Neutrophil (primary cell): ENCODE results near the gene PPP1R3E.
A peak's percentile ranks its signal among the peaks of the same experiment; 100 is the strongest.

Experiments
- H3K27ac ChIP-seq: fragments of 200-600 bp; sonication (generic); 2 replicates; pipeline ENCODE4 v1.5.1; 2016; ENCODE audit warnings: mild to moderate bottlenecking, moderate library complexity
- H3K27me3 ChIP-seq: fragments of 200-600 bp; sonication (generic); 2 replicates; pipeline ENCODE4 v1.6.0; 2016; ENCODE audit warnings: mild to moderate bottlenecking
- H3K36me3 ChIP-seq: fragments of 200-600 bp; sonication (generic); 2 replicates; pipeline ENCODE4 v1.5.1; 2017
- H3K4me1 ChIP-seq, 2 experiments: fragments of 200-600 bp in 1 of 2; sonication (generic) in 1 of 2; 1 replicate in 1 of 2; 2 replicates in 1 of 2; pipeline versions ENCODE4 v1.5.1 to v1.6.1; 2013 to 2016; ENCODE audit warnings: low read depth in 1 of 2, low read length in 1 of 2, mild to moderate bottlenecking in 1 of 2, moderate library complexity in 1 of 2; ENCODE audit not compliant: control insufficient read depth in 1 of 2, insufficient read depth in 1 of 2
- H3K4me3 ChIP-seq, 2 experiments: fragments of 200-600 bp in 1 of 2; sonication (generic) in 1 of 2; 1 replicate in 1 of 2; 2 replicates in 1 of 2; pipeline ENCODE4 v1.5.1; 2013 to 2016; ENCODE audit warnings: low read depth in 1 of 2, low read length in 1 of 2, mild to moderate bottlenecking in 1 of 2, moderate library complexity in 1 of 2
- H3K9me3 ChIP-seq: fragments of 200-600 bp; sonication (generic); 2 replicates; pipeline ENCODE4 v1.5.1; 2016
- CTCF ChIP-seq: fragments of 200-600 bp; sonication (generic); IDR thresholded peaks from 2 replicates; pipeline ENCODE4 v1.5.1; 2016; ENCODE audit warnings: antibody characterized with exemption

Gene PPP1R3E

GRCh38 chr14:23299986-23300686, 2.5 kb downstream of the PPP1R3E start:
- no peak for TF ChIP-seq CTCF
- peaks cover 17 to 41% of the 10 kb centered on the region in 2 experiments for H3K4me1 ChIP-seq
- no peaks in the 10 kb centered on the region for H3K27me3 ChIP-seq
- peak overlapping the region; percentile 94 to 99 for H3K4me3 ChIP-seq
- H3K36me3 ChIP-seq = peaks cover 16% of the 10 kb centered on the region
- peak overlapping the region; percentile 99 for H3K27ac ChIP-seq
- no peaks in the 10 kb centered on the region for H3K9me3 ChIP-seq

GRCh38 chr14:23299211-23299957, 3.3 kb downstream of the PPP1R3E start:
- Histone ChIP-seq H3K36me3 (peaks cover 16% of the 10 kb centered on the region), H3K4me1 (peaks cover 24 to 49% of the 10 kb centered on the region in 2 experiments), H3K27me3 (no peaks in the 10 kb centered on the region), H3K9me3 (no peaks in the 10 kb centered on the region), H3K4me3 (no peak overlapping the region), H3K27ac (peak overlapping the region; percentile 44)
- no peak for TF ChIP-seq CTCF

- Histone ChIP-seq H3K4me3 (no peak overlapping the region), H3K27ac (peak overlapping the region; percentile 44), H3K9me3 (no peaks in the 10 kb centered on the region), H3K27me3 (no peaks in the 10 kb centered on the region), H3K36me3 (peaks cover 16% of the 10 kb centered on the region), H3K4me1 (peaks cover 23 to 48% of the 10 kb centered on the region in 2 experiments)
- no peak for TF ChIP-seq CTCF
Measured at GRCh38 chr14:23297611-23298277, 4.9 kb downstream of the PPP1R3E start.

GRCh38 chr14:23297096-23297495, 5.6 kb downstream of the PPP1R3E start:
- H3K36me3 ChIP-seq = peaks cover 16% of the 10 kb centered on the region
- no peak overlapping the region for H3K4me3 ChIP-seq
- H3K9me3 ChIP-seq = no peaks in the 10 kb centered on the region
- H3K27ac ChIP-seq = no peak overlapping the region
- peaks cover 22 to 44% of the 10 kb centered on the region in 2 experiments for H3K4me1 ChIP-seq
- no peak for TF ChIP-seq CTCF
- no peaks in the 10 kb centered on the region for H3K27me3 ChIP-seq

- Histone ChIP-seq H3K4me1 (peaks cover 22 to 41% of the 10 kb centered on the region in 2 experiments), H3K36me3 (peaks cover 16% of the 10 kb centered on the region), H3K27me3 (no peaks in the 10 kb centered on the region), H3K4me3 (no peak overlapping the region), H3K27ac (peak overlapping the region; percentile 43), H3K9me3 (no peaks in the 10 kb centered on the region)
- no peak for TF ChIP-seq CTCF
Measured at GRCh38 chr14:23296012-23296777, 6.5 kb downstream of the PPP1R3E start.
